Subcutaneous abdominal adipose tissue (tissue), 5 donors: ENCODE measurements around the gene WIZ.
"Not testable (repeated sequence)": the region's sequence is repeated elsewhere in the genome, so short reads cannot be mapped to it uniquely, and the experiment has no call there.

Source experiments
- H3K27ac ChIP-seq: one replicate; pipeline ENCODE4 v1.7.0; 2013; ENCODE audit warnings: low read depth, mild to moderate bottlenecking, inconsistent platforms, low read length, moderate library complexity
- H3K27me3 ChIP-seq, 5 donors: one replicate each; pipeline ENCODE4 v1.7.0; 2013; ENCODE audit warnings: low read length in 5 of 5, inconsistent platforms in 1 of 5; ENCODE audit not compliant: control insufficient read depth in 5 of 5, insufficient read depth in 4 of 5
- H3K36me3 ChIP-seq, 5 donors: one replicate each; pipeline ENCODE4 v1.7.0; 2013; ENCODE audit warnings: low read length in 5 of 5; ENCODE audit not compliant: control insufficient read depth in 5 of 5, insufficient read depth in 5 of 5
- H3K4me1 ChIP-seq, 5 donors: one replicate each; pipeline ENCODE4 v1.7.0; 2013; ENCODE audit warnings: low read length in 5 of 5, mild to moderate bottlenecking in 3 of 5, moderate library complexity in 1 of 5; ENCODE audit not compliant: control insufficient read depth in 5 of 5, insufficient read depth in 5 of 5
- H3K4me3 ChIP-seq, 5 donors: one replicate each; pipeline ENCODE4 v1.7.0; 2013; ENCODE audit warnings: low read length in 5 of 5, low read depth in 1 of 5
- H3K9ac ChIP-seq, 5 donors: one replicate each; pipeline ENCODE4 v1.7.0; 2013; ENCODE audit warnings: low read length in 5 of 5, mild to moderate bottlenecking in 4 of 5, moderate library complexity in 3 of 5
- H3K9me3 ChIP-seq, 5 donors: one replicate each; pipeline ENCODE4 v1.7.0; 2013; ENCODE audit warnings: low read length in 5 of 5; ENCODE audit not compliant: control insufficient read depth in 5 of 5
- donor health status: healthy.
- donor health status: healthy.
- donor health status: healthy.
- donor health status: healthy.
- donor health status: healthy.

The WIZ gene

DNA sequence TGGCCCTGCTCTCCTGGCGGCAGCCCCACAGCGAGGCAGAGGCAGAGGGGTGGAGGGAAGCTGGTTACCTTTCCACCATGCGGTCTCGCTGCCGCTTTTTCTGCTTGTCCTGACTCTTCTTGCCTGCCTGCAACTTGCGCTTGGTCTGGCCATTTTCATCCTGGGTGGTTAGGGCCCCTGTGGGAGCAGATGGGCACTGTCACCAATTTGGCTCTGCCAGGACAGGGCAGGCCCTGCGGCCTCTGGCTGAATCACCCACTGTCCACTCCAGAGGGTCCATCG is 50.6 kb downstream of the WIZ start:
- Histone ChIP-seq H3K27ac (no peak overlapping the region), H3K36me3 (peaks cover 2 to 90% (median 82%) of the 10 kb centered on the region in 5 donors), H3K9ac (no peak overlapping the region), H3K27me3 (no peaks in the 10 kb centered on the region), H3K9me3 (no peaks in the 10 kb centered on the region), H3K4me3 (no peak overlapping the region), H3K4me1 (peaks cover 5 to 33% (median 26%) of the 10 kb centered on the region in 5 donors)

DNA sequence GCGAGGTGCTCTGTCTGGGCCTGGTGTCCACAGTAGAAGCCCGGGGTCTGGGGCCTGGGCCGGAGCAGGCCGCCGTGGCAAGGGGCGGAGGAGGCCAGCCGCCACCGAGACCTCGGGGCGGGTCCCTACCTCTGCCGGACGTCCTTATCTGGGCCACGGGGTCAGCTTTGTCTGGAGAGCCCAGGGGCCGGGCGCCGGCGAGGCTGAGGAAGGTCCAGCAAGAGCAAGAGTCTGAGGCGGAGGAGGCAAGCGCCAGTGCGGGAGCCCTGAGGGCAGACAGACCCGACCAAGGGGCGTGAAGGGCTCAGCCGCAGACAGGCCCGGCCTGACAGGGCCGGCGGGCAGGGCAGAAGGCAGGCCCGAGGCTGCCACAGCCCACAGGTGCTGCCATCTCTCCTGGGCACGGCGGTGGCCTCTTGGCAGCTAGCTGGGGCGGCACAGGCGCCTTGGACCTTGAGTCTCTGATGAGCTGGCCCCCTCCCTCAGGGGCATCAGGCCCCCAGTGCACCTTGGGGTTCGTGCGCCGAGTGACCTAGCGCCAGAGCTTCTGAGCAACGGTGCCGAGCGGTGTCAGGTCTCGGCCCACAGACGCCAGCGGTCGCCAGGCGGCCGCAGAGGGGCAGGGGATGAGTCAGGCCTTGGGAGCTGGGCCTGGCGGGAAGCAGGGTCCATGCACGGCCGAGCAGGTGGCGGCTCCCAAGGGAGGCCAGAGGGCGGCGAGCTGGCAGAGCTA is 51.1 kb downstream of the WIZ start:
- no peaks in the 10 kb centered on the region for H3K9me3 ChIP-seq
- H3K4me1 ChIP-seq = peaks cover 2 to 28% (median 21%) of the 10 kb centered on the region in 5 donors
- H3K9ac ChIP-seq = no peak overlapping the region
- no peak overlapping the region for H3K27ac ChIP-seq
- no peaks in the 10 kb centered on the region for H3K27me3 ChIP-seq
- H3K36me3 ChIP-seq = peaks cover 6 to 92% (median 84%) of the 10 kb centered on the region in 5 donors
- H3K4me3 ChIP-seq = no peak overlapping the region

DNA sequence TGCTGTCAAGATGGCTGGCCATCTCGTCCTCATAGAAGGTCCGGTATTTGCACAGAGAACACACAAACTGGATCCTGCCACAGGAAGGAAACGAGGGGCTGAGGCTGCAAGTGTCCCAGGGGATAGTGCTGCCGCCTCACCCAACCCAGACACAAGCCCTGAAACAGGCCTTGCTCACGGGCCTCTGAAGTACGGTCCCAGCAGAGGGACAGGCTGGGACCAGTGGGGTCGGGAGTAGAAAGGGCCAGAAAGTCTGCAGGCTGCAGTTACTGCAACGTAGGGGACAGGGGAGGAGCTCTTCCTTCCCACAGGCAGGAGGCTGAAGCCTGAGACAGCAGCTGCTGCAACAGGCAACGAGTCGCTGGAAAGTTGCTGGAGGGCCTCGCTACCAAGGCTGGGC is 52.0 kb downstream of the WIZ start:
- Histone ChIP-seq H3K27ac (no peak overlapping the region), H3K9me3 (no peaks in the 10 kb centered on the region), H3K36me3 (peaks cover 12 to 87% (median 76%) of the 10 kb centered on the region in 5 donors), H3K4me1 (peaks cover 2 to 19% (median 15%) of the 10 kb centered on the region in 5 donors), H3K9ac (no peak overlapping the region), H3K4me3 (no peak overlapping the region), H3K27me3 (no peaks in the 10 kb centered on the region)

DNA sequence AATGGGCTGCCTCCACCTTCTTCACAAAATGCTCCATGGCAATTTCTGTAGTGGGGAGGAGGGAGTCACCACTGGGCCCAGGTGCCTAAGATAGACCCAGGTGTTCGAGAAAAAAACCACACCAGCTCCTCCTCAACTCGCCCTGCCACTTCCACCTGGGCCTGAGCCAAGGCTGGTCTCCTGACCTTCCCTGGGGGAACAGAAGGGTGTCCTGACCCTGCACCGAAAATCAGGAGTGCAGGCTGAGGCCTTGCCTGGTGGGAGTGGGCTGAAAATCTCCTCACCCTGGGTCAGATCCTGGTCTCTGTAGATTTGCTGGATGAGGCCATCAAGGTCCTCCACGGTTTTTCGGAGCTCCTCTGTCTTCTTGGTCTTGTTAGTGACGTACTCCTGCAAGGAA is 52.5 kb downstream of the WIZ start:
- peaks cover 2 to 14% (median 11%) of the 10 kb centered on the region in 5 donors for H3K4me1 ChIP-seq
- no peak overlapping the region for H3K9ac ChIP-seq
- H3K27me3 ChIP-seq = no peaks in the 10 kb centered on the region
- no peaks in the 10 kb centered on the region for H3K9me3 ChIP-seq
- peaks cover 12 to 82% (median 70%) of the 10 kb centered on the region in 5 donors for H3K36me3 ChIP-seq
- H3K27ac ChIP-seq = no peak overlapping the region
- no peak overlapping the region for H3K4me3 ChIP-seq

DNA sequence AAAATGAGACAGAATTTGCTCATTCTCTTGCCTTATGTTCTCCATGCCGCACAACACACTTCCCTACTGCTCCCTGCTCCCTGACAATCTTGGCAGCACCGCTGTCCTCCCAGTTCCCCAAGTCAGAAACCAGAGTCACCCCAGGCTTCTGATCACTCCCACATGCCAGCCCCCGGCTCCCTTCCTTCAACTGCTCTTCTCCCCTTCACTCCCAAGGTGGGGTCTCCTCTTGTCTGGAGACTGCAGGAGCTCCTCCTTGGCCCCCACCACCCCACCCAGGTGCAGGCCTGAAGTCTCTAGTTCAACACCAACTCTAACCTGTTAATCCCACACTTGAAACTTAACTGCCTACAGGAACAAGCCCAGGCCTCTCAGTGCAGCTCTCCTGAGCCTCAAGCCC is 53.3 kb downstream of the WIZ start:
- no peaks in the 10 kb centered on the region for H3K9me3 ChIP-seq
- H3K27ac ChIP-seq = no peak overlapping the region
- peaks cover 2 to 11% (median 7%) of the 10 kb centered on the region in 5 donors for H3K4me1 ChIP-seq
- no peak overlapping the region for H3K4me3 ChIP-seq
- no peak overlapping the region for H3K9ac ChIP-seq
- peaks cover 12 to 81% (median 66%) of the 10 kb centered on the region in 5 donors for H3K36me3 ChIP-seq
- H3K27me3 ChIP-seq = no peaks in the 10 kb centered on the region

DNA sequence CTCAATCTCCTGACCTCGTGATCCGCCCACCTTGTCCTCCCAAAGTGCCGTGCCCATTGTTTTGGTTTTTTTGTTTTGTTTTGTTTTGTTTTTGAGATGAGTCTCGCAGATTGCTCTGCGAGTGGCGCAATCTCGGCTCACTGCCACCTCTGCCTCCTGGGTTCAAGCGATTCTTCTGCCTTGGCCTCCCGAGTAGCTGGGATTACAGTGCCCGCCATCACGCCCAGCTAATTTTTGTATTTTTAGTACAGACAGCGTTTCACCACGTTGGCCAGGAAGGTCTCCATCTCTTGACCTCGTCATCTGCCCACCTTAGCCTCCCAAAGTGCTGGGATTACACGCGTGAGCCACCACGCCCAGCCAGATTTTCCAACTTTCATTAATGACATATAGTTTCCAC is 54.5 kb downstream of the WIZ start:
- H3K4me3 ChIP-seq, H3K4me1 ChIP-seq, H3K9ac ChIP-seq, H3K27me3 ChIP-seq, H3K27ac ChIP-seq, H3K9me3 ChIP-seq: not testable (repeated sequence)
- H3K36me3 ChIP-seq = peaks cover 15 to 69% (median 54%) of the 10 kb centered on the region in 5 donors

DNA sequence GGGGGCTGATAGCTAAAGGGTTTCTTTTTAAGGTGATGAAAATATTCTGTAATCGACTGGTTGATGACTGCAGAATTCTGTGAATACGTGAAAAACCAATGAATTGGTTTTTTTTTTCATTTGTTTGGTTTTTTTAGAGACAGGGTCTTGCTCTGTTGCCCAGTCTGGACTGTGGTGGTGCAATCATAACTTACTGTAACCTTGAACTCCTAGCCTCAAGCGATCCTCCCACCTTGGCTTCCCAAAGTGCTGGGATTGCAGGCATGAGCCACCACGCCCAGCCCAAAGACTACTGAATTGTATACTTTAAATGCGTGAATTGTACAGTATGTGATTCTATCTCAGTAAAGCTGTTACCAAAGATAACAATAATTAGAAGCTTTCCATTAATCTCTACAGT is 55.3 kb downstream of the WIZ start:
- Histone ChIP-seq H3K9ac (no peak overlapping the region), H3K9me3 (no peaks in the 10 kb centered on the region), H3K27me3 (no peaks in the 10 kb centered on the region), H3K36me3 (peaks cover 15 to 64% (median 46%) of the 10 kb centered on the region in 5 donors), H3K4me3 (no peak overlapping the region), H3K4me1 (no peaks in the 10 kb centered on the region), H3K27ac (no peak overlapping the region)

DNA sequence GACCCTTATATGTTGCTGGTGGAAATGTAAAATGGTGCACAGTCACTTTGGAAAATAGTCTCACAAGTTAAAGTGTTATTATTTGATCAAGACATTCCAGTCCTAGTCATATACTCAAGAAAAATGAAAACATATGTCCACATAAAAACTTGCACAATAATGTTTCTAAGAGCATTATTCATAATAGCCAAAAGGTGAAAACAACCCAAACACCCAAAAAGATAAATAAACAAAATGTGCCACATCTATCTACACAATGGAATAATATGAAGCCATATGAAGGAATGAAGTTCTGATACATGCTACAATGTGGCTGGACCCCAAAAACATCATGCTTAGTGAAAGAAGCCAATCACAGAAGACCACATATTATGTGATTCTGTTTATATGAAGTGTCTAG is 55.8 kb downstream of the WIZ start:
- H3K9ac ChIP-seq = no peak overlapping the region
- H3K27ac ChIP-seq = no peak overlapping the region
- H3K27me3 ChIP-seq = no peaks in the 10 kb centered on the region
- no peak overlapping the region for H3K4me3 ChIP-seq
- peaks cover 15 to 61% (median 41%) of the 10 kb centered on the region in 5 donors for H3K36me3 ChIP-seq
- H3K9me3 ChIP-seq = no peaks in the 10 kb centered on the region
- no peaks in the 10 kb centered on the region for H3K4me1 ChIP-seq

DNA sequence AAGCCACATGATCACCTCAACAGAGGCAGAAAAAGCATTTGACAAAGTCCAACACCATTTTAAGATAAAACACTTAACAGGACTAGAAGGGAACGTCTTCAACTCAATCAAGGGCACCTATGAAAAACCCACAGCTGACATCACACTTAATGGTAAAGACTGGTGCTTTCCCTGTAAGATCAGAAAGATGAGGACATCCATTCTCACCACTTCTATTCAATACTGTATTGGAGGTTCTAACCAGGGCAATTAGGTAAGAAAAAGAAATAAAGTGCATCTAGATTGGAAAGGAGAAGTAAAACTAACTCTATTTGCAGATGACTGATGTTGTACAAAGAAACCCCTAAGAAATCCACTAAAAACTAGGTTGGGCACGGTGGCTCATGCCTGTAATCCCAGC is 58.9 kb downstream of the WIZ start:
- H3K36me3 ChIP-seq = peaks cover 7 to 34% (median 15%) of the 10 kb centered on the region in 5 donors
- no peak overlapping the region for H3K27ac ChIP-seq
- H3K27me3 ChIP-seq = no peaks in the 10 kb centered on the region

DNA sequence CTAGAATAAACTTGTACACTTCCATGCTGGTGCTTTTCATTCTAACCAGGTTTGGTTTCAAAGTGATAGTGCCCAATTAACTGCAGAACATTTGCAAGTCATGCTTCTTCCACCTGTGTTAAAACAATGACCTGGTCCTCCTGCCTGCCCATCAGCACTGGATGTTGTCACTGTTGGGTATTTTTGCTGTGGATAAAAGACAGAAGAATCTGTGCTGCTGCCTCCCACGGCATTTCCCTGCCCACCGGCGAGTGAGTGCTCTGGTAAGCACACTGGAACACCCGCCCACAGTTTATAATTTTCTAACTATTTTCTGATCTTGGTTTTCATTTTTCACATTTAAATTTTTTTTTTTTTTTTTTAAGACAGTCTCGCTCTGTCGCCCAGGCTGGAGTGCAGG is 67.9 kb downstream of the WIZ start:
- Histone ChIP-seq H3K36me3 (peaks cover 0 to 6% (median 4%) of the 10 kb centered on the region in 5 donors), H3K9me3 (no peaks in the 10 kb centered on the region), H3K4me3 (no peak overlapping the region), H3K27me3 (no peaks in the 10 kb centered on the region), H3K27ac (no peak overlapping the region), H3K4me1 (peaks cover 6 to 28% (median 25%) of the 10 kb centered on the region in 5 donors), H3K9ac (no peak overlapping the region)

More for the DNA sequence above, 58.9 kb downstream of the WIZ start:
- Histone ChIP-seq H3K4me3 (no peak overlapping the region), H3K4me1 (no peaks in the 10 kb centered on the region), H3K9me3 (no peaks in the 10 kb centered on the region), H3K9ac (no peak overlapping the region)
